ENCODE measurements around the gene CYP4B1. TPM values are rescaled to one million over a fixed set of nuclear protein-coding genes. Genes with fewer than 3 reads are reported as not detected.

CYP4B1 gene
- total RNA-seq (2021) = 0.24 to 0.44 TPM (median 0.39 TPM) in 3 replicates
- Bru-seq, nascent RNA = percentile 6 among the genes with signal in this experiment
- long read RNA-seq, experiment 1, partial matches to known transcripts = 0 of 1 reads
- long read RNA-seq, experiment 1, other reads (novel, unspliced or antisense) = 1 of 1 reads
- long read RNA-seq, experiment 2 = 0 reads
- long read RNA-seq, experiment 3 = 0 reads

- POLR2A ChIA-PET = no interaction called here
- Mint-ChIP-seq H3K4me1 (no peaks in the 10 kb centered on the region), H3K36me3 (no peaks in the 10 kb centered on the region), H3K9me3 (peaks cover 16% of the 10 kb centered on the region), H3K27ac (no peak within 1 kb of the TSS), H3K27me3 (ENCODE audit: low read depth) (peaks cover 41% of the 10 kb centered on the region), H3K4me3 (no peak within 1 kb of the TSS)
- CTCF ChIA-PET = no interaction called here
- TF ChIP-seq SP1 (CRISPR knock-in tag; conservative IDR thresholded peaks at IDR 0.05) = no peak
- TF ChIP-seq EMX1 (CRISPR knock-in tag; IDR thresholded peaks at IDR 0.05) = no peak
- no peak for TF ChIP-seq ZNF532 (CRISPR knock-in tag; IDR thresholded peaks at IDR 0.05; ENCODE audit: borderline replicate concordance)
- no peak for TF ChIP-seq ZNF232 (CRISPR knock-in tag; IDR thresholded peaks at IDR 0.05)
- TF ChIP-seq NR1H2 (CRISPR knock-in tag; IDR thresholded peaks at IDR 0.05) = no peak
- TF ChIP-seq E2F4 (CRISPR knock-in tag; IDR thresholded peaks at IDR 0.05; ENCODE audit: borderline replicate concordance, low read depth) = no peak
- no peak for ATAC-seq
- no peak for DNase-seq (ENCODE audit: low spot score)
Measured at GRCh38 chr1:46798810-46799209, at the start of gene CYP4B1. Gene CYP4B1 (plus strand): TSS chr1:46799046. CDS start chr1:46799082, 36 bp downstream.

- ChIA-PET CTCF (no interaction called here), POLR2A (no interaction called here)
- DNase-seq (ENCODE audit: low spot score) = no peak
- H3K4me3 Mint-ChIP-seq = no peak overlapping the region
- H3K27ac Mint-ChIP-seq = no peak overlapping the region; the same call in 1 of the 2 replicates
- H3K36me3 Mint-ChIP-seq = no peaks in the 10 kb centered on the region
- H3K27me3 Mint-ChIP-seq (ENCODE audit: low read depth) = peaks cover 12% of the 10 kb centered on the region
- H3K9me3 Mint-ChIP-seq = no peaks in the 10 kb centered on the region
- no peaks in the 10 kb centered on the region for H3K4me1 Mint-ChIP-seq
- no peak for ATAC-seq
- TF ChIP-seq ATF3 (CRISPR knock-in tag; conservative IDR thresholded peaks at IDR 0.05) (no peak), ARID4B (CRISPR knock-in tag; IDR thresholded peaks at IDR 0.05; ENCODE audit: borderline replicate concordance) (no peak), ATF1 (CRISPR knock-in tag; IDR thresholded peaks at IDR 0.05) (no peak), ZNF512 (CRISPR knock-in tag; IDR thresholded peaks at IDR 0.05; ENCODE audit: borderline replicate concordance) (no peak), TEAD4 (CRISPR knock-in tag; IDR thresholded peaks at IDR 0.05) (no peak), FOXJ3 (CRISPR knock-in tag; IDR thresholded peaks at IDR 0.05; ENCODE audit: borderline replicate concordance) (no peak), MYBL2 (CRISPR knock-in tag; IDR thresholded peaks at IDR 0.05) (no peak), ZNF232 (CRISPR knock-in tag; IDR thresholded peaks at IDR 0.05) (no peak), ELF4 (CRISPR knock-in tag; IDR thresholded peaks at IDR 0.05; ENCODE audit: low read depth) (no peak), ZBTB43 (CRISPR knock-in tag; IDR thresholded peaks at IDR 0.05) (no peak), RORB (CRISPR knock-in tag; IDR thresholded peaks at IDR 0.05) (no peak), HMGA2 (CRISPR knock-in tag; IDR thresholded peaks at IDR 0.05) (no peak), SMAD3 (CRISPR knock-in tag; IDR thresholded peaks at IDR 0.05; ENCODE audit: borderline replicate concordance) (no peak), USF2 (CRISPR knock-in tag; IDR thresholded peaks at IDR 0.05) (no peak)
Measured at GRCh38 chr1:46749404-46749803, 49.4 kb upstream of the CYP4B1 start.
